Panc1 (cell line): Measurements from ENCODE around the gene KIF25.

Experiments used
- SIN3A ChIP-seq: IDR thresholded peaks from 2 replicates; pipeline ENCODE4 v1.6.1; 2012; ENCODE audit warnings: low read depth, mild to moderate bottlenecking, low read length, moderate library complexity, borderline replicate concordance; ENCODE audit not compliant: insufficient read depth
- TF ChIP-seq, protein P1 (sequence below): fragments of 450-650 bp; IDR thresholded peaks from 2 replicates; pipeline ENCODE4 v1.5.1; 2017; ENCODE audit warnings: mild to moderate bottlenecking
- TF ChIP-seq, protein P2 (sequence below), 2 experiments: IDR thresholded peaks; 2 replicates each; pipeline ENCODE4 v1.6.1; 2011 to 2012; ENCODE audit warnings: low read depth in 2 of 2, control low read depth in 1 of 2, low read length in 1 of 2, mild to moderate bottlenecking in 1 of 2, moderate library complexity in 1 of 2; ENCODE audit not compliant: insufficient read depth in 1 of 2

DNA sequence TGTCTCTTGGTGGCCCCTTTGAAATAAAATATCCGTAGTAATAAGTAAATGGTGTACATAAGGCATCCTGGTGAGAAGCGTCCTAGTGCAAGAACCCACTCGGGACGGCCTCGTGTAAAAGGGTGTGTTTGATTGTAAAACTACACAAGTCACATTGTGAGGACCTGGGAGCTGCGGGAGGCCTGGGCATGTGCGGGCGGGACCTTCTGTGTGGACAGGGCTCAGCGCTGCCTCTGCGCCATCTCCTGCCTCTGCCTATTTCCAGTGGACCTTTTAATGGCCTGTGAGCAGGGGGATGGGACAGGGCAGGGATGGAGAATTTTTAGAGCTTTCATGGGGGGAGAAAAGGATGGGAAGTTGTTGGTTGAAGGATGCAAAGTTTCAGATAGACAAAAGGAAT lies 25.3 kb upstream of the KIF25 start:
- TF ChIP-seq, protein P1, sequence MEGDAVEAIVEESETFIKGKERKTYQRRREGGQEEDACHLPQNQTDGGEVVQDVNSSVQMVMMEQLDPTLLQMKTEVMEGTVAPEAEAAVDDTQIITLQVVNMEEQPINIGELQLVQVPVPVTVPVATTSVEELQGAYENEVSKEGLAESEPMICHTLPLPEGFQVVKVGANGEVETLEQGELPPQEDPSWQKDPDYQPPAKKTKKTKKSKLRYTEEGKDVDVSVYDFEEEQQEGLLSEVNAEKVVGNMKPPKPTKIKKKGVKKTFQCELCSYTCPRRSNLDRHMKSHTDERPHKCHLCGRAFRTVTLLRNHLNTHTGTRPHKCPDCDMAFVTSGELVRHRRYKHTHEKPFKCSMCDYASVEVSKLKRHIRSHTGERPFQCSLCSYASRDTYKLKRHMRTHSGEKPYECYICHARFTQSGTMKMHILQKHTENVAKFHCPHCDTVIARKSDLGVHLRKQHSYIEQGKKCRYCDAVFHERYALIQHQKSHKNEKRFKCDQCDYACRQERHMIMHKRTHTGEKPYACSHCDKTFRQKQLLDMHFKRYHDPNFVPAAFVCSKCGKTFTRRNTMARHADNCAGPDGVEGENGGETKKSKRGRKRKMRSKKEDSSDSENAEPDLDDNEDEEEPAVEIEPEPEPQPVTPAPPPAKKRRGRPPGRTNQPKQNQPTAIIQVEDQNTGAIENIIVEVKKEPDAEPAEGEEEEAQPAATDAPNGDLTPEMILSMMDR, result no peak
- TF ChIP-seq SIN3A, result no peak
- TF ChIP-seq, protein P2, sequence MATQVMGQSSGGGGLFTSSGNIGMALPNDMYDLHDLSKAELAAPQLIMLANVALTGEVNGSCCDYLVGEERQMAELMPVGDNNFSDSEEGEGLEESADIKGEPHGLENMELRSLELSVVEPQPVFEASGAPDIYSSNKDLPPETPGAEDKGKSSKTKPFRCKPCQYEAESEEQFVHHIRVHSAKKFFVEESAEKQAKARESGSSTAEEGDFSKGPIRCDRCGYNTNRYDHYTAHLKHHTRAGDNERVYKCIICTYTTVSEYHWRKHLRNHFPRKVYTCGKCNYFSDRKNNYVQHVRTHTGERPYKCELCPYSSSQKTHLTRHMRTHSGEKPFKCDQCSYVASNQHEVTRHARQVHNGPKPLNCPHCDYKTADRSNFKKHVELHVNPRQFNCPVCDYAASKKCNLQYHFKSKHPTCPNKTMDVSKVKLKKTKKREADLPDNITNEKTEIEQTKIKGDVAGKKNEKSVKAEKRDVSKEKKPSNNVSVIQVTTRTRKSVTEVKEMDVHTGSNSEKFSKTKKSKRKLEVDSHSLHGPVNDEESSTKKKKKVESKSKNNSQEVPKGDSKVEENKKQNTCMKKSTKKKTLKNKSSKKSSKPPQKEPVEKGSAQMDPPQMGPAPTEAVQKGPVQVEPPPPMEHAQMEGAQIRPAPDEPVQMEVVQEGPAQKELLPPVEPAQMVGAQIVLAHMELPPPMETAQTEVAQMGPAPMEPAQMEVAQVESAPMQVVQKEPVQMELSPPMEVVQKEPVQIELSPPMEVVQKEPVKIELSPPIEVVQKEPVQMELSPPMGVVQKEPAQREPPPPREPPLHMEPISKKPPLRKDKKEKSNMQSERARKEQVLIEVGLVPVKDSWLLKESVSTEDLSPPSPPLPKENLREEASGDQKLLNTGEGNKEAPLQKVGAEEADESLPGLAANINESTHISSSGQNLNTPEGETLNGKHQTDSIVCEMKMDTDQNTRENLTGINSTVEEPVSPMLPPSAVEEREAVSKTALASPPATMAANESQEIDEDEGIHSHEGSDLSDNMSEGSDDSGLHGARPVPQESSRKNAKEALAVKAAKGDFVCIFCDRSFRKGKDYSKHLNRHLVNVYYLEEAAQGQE (IDR thresholded peaks at IDR 0.05; ENCODE audit: insufficient read depth in 1 of 2, low read depth in 2 of 2, low read length in 1 of 2), result no peak
